SK-N-SH (cell line): ENCODE results near the gene LTBP1.

Experiments used
- ELF1 ChIP-seq: IDR thresholded peaks from 2 replicates; pipeline ENCODE4 v1.4.0; 2012
- EZH2phosphoT487 ChIP-seq: fragments of 200-600 bp; sonication (generic); IDR thresholded peaks from 2 replicates; pipeline ENCODE4 v1.6.1; 2017; ENCODE audit warnings: low read depth, mixed run types, mild to moderate bottlenecking, antibody characterized with exemption, moderate library complexity, borderline replicate concordance
- NRF1 ChIP-seq: IDR thresholded peaks from 2 replicates; pipeline ENCODE4 v1.6.1; 2012; ENCODE audit warnings: low read depth, mild to moderate bottlenecking, low read length
- POLR2AphosphoS5 ChIP-seq: IDR thresholded peaks from 2 replicates; pipeline ENCODE4 v1.6.1; 2012; ENCODE audit warnings: low read depth, low read length
- SIN3A ChIP-seq: IDR thresholded peaks from 2 replicates; pipeline ENCODE4 v1.6.1; 2012; ENCODE audit warnings: low read depth, mild to moderate bottlenecking, low read length, moderate library complexity, borderline replicate concordance
- SMC3 ChIP-seq: IDR thresholded peaks from 2 replicates; pipeline ENCODE4 v1.6.1; 2012; ENCODE audit warnings: low read depth, low read length, improper control_type of control experiment
- TAF1 ChIP-seq: IDR thresholded peaks from 2 replicates; pipeline ENCODE4 v1.6.1; 2012; ENCODE audit warnings: low read depth, mild to moderate bottlenecking, low read length, moderate library complexity, borderline replicate concordance
- TF ChIP-seq, protein P1 (sequence below): fragments of 200-600 bp; sonication (generic); IDR thresholded peaks from 2 replicates; pipeline ENCODE4 v1.6.1; 2017; ENCODE audit warnings: antibody characterized with exemption, mild to moderate bottlenecking, moderate library complexity
- TF ChIP-seq, protein P2 (sequence below): IDR thresholded peaks from 2 replicates; pipeline ENCODE4 v1.6.1; 2012; ENCODE audit warnings: mild to moderate bottlenecking, low read depth, low read length, moderate library complexity
- TF ChIP-seq, protein P3 (sequence below): IDR thresholded peaks from 2 replicates; pipeline ENCODE4 v1.4.0; 2012; ENCODE audit warnings: low read depth
- TF ChIP-seq, protein P4 (sequence below): fragments of 150-350 bp; IDR thresholded peaks from 2 replicates; pipeline ENCODE4 v1.6.1; 2017; ENCODE audit warnings: antibody characterized with exemption, low read length, low read depth, borderline replicate concordance
- TF ChIP-seq, protein P5 (sequence below): IDR thresholded peaks from 2 replicates; pipeline ENCODE4 v1.4.0; 2012; ENCODE audit warnings: low read depth, borderline replicate concordance

DNA sequence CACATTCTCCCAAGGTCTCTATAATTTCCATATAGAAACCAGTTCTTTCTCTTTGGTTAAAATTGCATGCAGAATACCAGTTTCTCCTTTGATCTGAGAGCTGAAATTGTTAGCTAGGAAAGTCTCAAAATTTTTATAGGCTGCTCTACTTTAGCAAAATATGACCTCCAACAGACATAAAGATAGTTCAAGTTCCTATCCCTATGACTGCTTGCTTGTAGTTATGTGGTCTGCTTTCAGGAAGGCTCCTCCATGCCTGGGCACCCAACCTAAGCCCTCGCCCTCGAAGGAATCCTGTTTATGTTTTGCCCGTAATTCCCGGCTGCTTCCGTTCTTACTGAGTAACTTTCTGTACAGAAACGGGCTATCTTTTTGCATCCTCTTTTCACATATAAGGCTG lies 28.0 kb upstream of the LTBP1 start:
- TF ChIP-seq, protein P1, sequence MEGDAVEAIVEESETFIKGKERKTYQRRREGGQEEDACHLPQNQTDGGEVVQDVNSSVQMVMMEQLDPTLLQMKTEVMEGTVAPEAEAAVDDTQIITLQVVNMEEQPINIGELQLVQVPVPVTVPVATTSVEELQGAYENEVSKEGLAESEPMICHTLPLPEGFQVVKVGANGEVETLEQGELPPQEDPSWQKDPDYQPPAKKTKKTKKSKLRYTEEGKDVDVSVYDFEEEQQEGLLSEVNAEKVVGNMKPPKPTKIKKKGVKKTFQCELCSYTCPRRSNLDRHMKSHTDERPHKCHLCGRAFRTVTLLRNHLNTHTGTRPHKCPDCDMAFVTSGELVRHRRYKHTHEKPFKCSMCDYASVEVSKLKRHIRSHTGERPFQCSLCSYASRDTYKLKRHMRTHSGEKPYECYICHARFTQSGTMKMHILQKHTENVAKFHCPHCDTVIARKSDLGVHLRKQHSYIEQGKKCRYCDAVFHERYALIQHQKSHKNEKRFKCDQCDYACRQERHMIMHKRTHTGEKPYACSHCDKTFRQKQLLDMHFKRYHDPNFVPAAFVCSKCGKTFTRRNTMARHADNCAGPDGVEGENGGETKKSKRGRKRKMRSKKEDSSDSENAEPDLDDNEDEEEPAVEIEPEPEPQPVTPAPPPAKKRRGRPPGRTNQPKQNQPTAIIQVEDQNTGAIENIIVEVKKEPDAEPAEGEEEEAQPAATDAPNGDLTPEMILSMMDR, result no peak
- TF ChIP-seq EZH2phosphoT487, result no peak
- no peak for TF ChIP-seq SIN3A
- no peak for TF ChIP-seq TAF1
- TF ChIP-seq, protein P2, sequence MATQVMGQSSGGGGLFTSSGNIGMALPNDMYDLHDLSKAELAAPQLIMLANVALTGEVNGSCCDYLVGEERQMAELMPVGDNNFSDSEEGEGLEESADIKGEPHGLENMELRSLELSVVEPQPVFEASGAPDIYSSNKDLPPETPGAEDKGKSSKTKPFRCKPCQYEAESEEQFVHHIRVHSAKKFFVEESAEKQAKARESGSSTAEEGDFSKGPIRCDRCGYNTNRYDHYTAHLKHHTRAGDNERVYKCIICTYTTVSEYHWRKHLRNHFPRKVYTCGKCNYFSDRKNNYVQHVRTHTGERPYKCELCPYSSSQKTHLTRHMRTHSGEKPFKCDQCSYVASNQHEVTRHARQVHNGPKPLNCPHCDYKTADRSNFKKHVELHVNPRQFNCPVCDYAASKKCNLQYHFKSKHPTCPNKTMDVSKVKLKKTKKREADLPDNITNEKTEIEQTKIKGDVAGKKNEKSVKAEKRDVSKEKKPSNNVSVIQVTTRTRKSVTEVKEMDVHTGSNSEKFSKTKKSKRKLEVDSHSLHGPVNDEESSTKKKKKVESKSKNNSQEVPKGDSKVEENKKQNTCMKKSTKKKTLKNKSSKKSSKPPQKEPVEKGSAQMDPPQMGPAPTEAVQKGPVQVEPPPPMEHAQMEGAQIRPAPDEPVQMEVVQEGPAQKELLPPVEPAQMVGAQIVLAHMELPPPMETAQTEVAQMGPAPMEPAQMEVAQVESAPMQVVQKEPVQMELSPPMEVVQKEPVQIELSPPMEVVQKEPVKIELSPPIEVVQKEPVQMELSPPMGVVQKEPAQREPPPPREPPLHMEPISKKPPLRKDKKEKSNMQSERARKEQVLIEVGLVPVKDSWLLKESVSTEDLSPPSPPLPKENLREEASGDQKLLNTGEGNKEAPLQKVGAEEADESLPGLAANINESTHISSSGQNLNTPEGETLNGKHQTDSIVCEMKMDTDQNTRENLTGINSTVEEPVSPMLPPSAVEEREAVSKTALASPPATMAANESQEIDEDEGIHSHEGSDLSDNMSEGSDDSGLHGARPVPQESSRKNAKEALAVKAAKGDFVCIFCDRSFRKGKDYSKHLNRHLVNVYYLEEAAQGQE, result no peak
- no peak for TF ChIP-seq ELF1
- TF ChIP-seq, protein P3, sequence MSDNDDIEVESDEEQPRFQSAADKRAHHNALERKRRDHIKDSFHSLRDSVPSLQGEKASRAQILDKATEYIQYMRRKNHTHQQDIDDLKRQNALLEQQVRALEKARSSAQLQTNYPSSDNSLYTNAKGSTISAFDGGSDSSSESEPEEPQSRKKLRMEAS, result no peak
- no peak for TF ChIP-seq SMC3
- TF ChIP-seq POLR2AphosphoS5, result no peak
- TF ChIP-seq, protein P4, sequence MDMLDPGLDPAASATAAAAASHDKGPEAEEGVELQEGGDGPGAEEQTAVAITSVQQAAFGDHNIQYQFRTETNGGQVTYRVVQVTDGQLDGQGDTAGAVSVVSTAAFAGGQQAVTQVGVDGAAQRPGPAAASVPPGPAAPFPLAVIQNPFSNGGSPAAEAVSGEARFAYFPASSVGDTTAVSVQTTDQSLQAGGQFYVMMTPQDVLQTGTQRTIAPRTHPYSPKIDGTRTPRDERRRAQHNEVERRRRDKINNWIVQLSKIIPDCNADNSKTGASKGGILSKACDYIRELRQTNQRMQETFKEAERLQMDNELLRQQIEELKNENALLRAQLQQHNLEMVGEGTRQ, result no peak
- TF ChIP-seq NRF1, result no peak
- TF ChIP-seq, protein P5, sequence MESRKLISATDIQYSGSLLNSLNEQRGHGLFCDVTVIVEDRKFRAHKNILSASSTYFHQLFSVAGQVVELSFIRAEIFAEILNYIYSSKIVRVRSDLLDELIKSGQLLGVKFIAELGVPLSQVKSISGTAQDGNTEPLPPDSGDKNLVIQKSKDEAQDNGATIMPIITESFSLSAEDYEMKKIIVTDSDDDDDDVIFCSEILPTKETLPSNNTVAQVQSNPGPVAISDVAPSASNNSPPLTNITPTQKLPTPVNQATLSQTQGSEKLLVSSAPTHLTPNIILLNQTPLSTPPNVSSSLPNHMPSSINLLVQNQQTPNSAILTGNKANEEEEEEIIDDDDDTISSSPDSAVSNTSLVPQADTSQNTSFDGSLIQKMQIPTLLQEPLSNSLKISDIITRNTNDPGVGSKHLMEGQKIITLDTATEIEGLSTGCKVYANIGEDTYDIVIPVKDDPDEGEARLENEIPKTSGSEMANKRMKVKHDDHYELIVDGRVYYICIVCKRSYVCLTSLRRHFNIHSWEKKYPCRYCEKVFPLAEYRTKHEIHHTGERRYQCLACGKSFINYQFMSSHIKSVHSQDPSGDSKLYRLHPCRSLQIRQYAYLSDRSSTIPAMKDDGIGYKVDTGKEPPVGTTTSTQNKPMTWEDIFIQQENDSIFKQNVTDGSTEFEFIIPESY, result no peak
